Activated CD4-positive, CD25-positive, alpha-beta regulatory T cell treated with anti-CD3 and anti-CD28 coated beads, Interleukin-2, amount 50 U/mL, for 72 hours (primary cell): ENCODE results near the gene KDM6A.
"Not testable (repeated sequence)": the region's sequence is repeated elsewhere in the genome, so short reads cannot be mapped to it uniquely, and the experiment has no call there.

Experiments
- DNase-seq: peaks from one replicate; pipeline ENCODE4 v3.0.0; 2021

The KDM6A gene

DNA sequence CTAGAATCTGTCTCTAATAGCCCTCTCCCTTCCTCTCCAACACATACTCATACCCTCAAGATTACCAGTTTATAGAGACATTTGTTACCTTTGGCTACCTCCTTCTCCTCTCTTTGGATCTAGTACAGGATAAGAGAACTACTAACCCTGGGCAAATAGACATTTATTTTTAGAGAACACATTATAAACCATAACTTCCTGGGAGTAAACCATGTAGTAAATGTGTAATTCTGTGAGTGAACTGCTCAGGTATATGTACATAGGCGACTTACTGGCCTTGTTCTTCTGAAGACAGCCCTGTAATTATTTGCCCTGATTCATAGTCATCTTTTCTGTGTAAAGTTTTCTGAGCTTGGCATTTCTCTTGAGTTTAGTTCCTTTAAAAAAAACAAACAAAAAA, 94.2 kb downstream of the KDM6A start:
- no peak for DNase-seq

DNA sequence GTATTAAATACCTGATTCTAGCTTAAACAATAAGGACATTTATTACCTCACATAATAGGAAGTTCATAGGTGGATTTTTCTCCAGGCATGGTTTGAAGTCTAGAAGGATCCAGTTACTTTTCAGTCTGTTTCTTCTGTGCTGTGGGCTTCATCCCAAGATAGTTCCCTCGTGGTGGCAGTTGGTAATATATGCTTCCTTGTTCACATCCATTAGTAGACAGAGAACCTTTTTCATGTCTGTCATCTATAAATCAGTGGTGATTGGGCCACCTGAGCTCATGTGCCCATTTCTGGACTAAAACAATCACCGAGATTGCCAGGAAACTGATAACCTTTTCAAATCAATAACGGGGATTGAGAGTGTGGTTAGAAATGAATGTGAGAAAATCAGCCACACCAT, 97.7 kb downstream of the KDM6A start:
- no peak for DNase-seq

DNA sequence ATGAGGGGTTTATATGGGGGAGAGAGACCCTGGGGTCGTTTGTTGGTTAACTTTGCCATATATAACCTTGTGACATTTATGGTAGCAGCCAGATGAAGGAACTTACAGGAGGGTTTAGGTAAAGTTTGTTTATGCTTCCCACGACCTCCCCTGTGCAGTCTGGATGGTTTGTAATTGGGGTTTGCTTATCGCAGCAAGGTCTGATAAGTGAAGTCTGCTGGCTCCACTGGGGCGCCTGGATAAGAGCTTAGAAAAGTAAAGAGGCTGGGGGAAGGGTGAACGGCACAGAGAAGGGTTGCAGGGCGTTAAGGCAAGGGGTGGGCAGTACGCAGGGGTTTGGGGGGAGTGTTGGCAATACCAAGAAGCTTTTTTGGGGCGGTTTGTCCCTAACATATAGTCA, 98.7 kb downstream of the KDM6A start:
- DNase-seq = no peak

DNA sequence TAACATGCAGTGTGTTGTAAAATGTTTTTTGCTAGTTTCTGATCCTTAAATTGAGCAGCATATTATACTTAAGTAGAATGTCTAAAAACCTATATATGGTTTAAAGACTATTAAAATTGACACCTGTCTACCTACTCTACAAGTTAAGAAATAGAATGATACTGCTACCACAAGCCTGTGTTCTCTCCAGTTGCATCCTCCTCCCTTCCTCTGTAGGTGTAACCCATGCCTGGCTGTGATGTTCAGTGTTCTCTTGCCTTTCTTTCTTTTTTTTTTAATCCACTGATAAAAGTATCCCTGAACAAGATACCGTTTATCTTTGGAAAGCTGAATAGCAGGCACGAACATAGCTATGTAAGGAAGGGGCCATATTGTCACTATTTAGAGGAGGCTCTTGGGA, 99.1 kb downstream of the KDM6A start:
- no peak for DNase-seq

DNA sequence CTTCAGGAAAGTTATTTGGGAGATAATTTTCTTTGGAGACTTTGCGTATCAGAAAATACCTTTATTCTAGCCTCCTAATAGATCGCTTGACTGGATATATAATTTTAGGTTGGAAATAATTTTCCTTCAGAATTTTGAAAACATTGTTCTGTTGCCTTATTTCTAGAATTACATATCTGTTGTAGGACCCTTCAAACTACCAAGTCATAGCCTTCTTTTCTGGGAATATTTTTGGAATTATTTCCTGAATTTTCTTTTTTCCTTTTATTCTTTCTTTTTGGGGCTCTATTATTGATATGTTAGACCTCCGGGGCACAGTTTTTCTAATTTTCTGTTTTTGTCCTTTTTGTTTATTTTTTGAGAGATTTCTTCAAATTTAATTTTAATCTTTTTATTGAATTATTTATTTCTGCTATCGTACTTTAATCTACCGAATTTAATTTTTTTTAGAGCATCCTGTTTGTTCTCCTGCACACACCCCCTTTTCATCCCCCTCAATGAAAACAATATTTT, 100.5 kb downstream of the KDM6A start:
- no peak for DNase-seq

DNA sequence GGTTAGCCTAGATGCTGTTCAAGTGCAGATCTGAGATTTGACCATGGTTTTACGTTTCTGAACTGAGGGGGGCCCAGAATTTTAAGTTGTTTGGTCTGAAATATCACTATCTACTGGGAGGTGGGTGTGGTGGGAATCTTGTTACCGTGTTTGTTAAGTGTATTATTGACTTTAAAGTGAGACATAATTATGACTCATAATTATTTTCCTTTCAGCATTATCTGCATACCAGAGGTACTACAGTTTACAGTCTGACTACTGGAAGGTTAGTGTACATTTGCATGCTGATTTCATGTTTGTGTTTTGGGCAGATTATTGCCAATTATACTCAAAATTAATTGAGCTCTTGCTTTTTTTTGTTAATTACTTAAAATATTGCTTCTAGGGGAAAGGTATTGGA, 101.5 kb downstream of the KDM6A start:
- no peak for DNase-seq

DNA sequence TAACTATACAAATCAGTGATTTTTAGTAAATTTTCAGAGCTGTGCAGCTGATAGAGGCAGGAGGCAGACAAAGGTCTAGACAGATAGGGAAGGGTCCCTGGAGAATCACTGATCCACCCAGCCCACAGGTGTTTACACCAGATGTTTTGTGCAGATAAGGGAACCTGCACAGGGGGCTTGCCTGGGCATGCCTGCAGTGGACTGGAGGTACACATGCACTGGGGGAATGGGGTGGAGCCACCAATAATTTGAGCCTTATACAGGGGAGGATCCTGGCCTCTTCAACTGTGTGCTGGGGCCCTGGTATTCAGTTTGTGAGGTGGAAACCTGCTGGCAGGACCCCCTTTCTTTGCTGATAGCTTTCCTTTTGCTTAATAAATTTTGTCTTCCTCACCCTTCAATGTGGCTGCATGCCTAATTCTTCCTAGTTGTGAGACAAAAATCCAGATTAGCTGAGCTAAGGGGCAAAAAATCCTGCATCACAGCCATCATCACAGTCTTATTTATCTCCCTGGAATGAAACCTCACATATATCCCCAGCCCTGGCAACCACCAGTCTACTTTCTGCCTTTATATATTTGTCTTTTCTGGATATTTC, 102.8 kb downstream of the KDM6A start:
- DNase-seq = no peak

DNA sequence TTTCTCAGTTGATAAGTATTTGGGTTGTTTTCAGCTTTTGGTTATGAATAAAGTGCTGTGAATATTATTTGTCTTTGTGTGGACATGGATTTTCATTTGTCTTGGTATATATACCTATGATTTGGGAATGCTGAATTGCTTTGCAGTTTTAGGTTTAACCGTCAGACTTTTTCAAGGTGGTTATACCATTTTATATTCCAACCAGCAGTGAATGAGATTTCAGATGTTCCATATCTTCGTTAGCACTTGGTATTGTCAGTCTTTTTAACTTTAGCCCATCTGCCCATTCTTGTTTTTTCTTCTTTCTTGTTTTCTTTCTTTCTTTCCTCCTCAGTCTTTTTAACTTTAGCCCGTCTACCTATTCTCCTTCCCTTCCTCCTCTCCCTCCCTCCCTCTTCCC, 106.0 kb downstream of the KDM6A start:
- DNase-seq = no peak

DNA sequence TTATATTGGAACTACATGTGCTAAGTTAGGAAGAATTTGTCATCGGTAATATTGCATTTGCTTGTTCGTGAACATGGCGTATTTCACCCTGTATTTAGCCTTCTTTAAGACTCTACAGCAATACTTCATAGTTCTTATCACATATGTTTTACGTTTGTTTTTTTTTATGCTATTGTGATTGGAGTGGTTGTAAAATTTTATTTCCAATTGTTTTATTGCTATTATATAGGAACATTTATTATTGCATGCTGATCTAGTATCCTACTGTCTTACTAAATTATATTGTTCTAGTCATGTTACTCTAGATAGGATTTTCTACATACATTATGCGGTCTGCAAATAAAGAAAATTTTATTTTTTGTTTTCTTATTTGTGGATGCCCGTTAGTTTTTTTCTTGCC, 107.4 kb downstream of the KDM6A start:
- DNase-seq = no peak

DNA sequence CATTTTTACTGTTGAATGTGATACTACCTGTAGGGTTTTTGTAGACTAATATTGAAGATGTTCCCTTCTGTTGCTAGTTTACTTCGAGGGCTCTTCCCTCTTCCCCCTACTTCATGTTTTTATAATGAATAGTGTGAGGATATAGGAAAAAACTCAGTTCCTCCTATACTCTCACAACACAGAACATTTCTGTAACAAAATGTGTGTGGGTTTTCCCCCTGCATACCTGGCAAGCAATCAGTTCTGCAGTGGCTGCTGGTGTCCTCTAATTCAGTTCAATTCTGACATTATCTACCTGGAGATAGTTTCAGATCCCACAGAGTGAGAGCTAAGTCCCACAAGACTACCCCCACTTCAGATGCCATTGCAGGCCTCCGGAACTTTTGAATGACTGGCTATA, 107.9 kb downstream of the KDM6A start:
- no peak for DNase-seq

DNA sequence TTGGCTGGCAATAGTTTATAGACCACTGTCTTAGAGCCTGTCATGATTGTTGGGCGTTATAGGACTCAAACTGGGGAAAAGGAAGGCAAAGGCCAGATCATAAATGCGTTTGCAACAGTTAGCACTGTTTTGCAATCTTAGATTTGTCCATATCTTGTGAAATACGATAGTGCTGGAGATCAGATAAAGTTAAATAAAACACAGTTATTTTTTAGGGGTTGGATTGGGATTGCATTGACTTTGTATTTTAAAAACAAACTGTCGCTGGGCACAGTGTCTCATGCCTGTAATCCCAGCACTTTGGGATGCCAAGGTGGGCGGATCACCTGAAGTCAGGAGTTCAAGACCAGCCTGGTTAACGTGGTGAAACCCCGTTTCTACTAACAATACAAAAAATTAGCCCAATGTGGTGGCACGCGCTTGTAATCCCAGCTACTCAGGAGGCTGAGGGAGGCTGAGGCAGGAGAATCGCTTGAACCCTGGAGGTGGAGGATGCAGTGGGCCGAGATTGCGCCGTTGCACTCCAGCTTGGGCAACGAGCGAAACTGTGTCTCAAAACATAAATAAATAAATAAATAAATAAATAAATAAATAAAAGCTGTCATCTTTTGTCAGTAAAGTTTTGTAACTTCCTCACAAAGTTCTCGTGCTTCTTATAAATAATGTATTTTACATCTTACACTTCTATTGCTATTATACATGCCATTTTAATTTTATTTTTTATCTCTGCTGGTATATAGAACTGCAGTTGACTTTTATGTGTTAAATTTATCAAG, 117.2 kb downstream of the KDM6A start:
- DNase-seq = no peak

DNA sequence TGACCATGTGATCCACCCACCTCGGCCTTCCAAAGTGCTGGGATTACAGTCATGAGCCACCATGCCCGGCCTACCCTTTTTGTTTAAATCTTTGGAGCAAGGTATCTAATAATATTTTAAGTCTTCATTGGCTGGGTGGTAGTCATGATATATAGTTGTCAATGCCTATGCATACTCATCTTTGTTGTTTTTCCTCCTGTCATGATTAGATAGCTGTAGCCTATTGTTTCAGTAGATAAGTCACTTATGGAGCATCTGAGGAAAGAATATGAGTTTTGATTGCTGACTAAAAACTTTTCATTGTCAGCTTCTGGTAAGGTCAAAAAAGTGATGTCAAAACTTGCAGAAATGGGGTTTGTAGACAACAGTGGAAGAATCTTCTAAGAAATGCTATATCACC, 119.8 kb downstream of the KDM6A start:
- no peak for DNase-seq

DNA sequence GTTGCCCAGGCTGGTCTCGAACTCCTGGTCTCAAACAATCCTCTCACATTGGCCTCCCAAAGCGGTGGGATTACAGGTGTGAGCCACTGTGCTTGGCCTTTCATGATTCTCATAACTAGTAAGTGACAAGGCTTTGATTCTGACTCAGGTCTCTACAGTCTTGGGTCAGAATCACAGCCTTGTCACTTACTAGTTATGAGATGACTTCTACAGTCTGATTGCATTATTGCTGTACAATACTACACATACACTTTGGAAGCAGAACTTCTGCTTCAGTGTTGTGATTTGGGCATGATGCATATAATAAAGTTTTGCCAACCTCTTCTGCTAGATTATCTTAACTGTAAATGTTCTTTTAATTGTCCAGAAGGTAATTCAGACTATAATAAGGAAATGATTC, 123.3 kb downstream of the KDM6A start:
- DNase-seq = no peak

DNA sequence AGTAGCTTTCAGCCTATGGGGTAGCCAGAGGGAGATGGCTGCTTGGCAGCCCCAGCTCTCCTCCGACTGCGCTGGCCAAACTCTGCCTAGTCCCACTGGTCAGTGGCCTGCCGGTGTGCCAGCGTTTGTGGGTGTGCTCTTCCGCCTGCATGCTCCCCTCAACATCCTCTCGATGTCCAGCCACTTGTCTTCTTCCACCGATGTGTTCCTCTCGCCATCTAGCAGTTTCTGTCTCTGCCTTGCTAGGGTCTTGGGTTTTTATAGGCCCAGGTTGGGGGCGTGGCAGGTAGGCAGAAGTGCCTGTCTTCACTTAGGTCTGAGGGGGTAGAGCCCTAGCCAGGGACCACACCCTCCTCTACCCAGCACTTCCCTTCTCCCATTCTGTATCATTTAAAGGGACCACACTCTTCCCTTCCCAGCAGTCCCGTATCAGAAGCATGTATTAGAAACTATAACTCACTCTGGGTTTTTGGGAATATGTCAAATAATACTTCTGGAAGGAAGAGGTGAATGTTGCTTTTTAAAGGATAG, 124.4 kb downstream of the KDM6A start:
- DNase-seq = no peak

DNA sequence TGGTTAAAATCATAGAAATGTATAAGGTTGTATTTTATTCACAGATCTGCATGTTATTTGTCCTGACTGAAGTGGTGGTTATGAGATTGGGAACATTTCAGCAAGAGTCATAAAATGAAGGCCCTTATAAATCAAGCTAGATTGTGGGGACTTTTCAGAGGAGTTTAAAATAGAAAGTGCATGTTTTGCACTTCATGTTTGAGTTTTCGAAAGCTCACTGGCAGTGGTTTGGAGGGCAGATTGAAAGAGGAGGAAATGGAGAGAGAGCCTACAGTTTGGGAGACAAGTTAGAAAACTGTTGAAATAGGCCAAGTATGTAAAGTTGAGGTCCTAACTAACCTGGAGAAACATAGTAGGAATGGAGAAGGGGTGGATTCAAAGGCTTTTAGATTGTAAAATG, 124.9 kb downstream of the KDM6A start:
- DNase-seq = no peak

DNA sequence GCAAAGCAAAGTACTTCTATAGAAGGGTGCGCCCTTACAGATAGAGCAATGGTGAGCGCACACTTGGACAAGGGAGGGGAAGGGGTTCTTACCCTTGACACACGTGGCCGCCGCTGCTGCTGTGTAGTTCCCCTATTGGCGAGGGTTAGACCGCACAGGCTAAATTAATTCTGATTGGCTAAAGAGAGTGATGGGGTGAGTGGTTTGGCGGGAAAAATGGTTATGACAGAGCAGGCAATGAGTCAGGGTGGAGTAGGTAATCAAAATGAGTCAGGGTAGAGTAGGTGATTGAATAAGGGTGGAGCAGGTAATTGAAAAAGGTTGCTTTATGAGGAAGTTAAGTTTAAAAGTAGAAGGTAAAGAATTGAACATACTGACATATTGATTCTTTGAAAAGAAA, 126.2 kb downstream of the KDM6A start:
- not testable (repeated sequence) for DNase-seq

DNA sequence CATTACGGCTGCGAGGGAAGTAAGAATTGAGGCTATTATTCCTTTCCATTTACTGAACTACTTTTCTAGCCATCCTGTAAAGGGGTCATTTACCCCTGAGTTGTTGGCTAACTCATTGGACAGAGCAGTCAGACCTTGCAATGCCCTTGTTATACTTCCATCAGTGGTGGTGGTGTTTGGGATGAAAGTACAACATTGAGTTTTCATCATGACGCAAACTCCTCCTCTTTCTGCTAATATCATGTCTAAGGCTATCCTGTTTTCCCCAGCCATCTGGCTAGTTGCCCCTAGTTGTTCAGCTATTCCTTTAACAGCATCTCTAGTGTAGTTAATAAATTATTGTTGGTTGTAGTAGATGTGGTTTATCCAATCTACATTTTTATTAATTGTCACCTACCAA, 126.9 kb downstream of the KDM6A start:
- not testable (repeated sequence) for DNase-seq

DNA sequence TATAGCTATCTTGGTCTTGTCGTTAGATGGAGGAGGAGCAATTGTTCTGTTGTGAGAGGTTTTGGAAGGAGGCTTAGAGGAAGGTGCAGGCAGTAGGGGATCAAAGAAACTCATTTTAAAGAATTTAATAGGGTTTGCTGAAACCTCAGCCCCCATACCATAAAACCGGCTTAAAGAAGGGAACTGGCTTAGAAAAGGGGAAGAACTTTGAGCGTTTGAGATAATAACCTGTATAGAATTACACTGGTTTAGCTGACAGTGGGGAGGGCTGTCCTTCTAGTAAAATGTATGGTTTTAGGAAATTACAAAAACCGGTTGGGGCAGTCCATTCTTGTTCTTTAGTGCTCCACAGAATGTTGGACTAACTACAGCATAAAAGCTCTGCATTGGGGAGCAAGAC, 128.1 kb downstream of the KDM6A start:
- no peak for DNase-seq

DNA sequence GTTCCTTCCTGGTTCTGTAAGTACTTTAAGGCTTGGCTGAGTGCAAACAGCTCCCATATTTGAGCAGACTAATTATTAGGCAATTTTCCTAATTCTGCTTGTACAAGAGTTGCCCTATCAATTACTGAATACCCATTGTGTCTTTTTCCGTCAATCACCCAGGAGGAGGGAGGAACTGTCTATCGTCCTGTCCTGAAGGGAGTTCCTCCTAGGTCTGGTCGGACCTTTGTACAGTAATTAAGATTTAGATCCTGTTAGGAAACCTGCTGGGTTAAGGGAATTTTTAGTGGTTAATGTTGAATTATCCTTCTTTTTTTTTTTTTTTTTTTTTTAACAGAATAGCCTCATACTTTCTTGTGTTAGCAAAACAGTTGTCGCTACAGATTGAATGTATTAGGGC, 130.1 kb downstream of the KDM6A start:
- DNase-seq = no peak

DNA sequence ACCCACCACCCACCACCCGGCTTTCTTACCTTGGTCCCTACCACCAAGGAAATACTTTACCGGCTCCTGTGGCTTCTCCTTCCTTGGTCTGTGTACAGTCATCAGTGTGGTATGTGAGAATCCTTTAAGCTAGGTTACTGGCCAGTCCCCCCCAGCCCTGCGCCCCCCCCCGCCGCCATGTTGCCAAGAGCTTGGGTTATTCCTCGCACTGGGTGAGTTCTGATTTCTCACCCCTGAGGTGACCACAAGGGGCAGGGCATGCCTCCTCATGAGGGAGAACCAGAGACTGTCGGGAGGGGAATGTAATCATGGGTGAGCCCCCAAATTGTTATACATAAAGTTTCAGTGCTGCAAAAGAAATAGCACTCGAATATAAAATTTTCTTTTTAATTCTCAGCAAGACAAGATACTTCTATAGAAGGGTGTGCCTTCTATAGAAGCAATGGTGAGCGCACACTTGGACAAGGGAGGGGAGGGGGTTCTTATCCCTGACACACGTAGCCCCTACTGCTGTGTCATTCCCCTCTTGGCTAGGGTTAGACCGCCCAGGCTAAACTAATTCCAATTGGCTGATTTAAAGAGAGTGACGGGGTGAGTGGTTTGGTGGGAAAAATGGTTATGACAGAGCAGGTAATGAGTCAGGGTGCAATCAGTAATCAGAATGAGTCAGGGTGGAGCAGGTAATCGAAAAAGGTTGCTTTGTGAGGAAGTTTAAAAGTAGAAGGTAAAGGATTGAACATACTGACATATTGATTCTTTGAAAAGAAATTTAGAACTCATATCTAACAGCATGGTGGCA, 133.2 kb downstream of the KDM6A start:
- DNase-seq = no peak

DNA sequence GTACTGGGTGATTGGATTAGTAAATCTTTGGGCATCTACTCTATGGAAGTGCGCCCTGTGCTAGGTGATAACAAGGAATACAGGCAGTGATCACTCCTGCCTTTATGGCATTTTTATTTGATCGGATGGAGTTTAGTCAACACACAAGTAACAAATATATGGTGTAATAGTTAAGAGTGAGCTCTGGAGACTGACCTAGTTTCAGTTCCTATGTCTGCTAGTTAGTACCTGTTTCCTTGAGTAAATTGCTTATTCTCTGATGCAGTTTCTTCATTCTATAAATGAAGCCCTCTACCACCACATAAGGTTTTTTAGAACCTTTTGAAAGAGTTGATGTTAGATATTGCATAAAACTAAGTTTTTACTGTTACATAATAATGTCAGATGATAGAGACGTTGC, 134.6 kb downstream of the KDM6A start:
- DNase-seq = no peak

DNA sequence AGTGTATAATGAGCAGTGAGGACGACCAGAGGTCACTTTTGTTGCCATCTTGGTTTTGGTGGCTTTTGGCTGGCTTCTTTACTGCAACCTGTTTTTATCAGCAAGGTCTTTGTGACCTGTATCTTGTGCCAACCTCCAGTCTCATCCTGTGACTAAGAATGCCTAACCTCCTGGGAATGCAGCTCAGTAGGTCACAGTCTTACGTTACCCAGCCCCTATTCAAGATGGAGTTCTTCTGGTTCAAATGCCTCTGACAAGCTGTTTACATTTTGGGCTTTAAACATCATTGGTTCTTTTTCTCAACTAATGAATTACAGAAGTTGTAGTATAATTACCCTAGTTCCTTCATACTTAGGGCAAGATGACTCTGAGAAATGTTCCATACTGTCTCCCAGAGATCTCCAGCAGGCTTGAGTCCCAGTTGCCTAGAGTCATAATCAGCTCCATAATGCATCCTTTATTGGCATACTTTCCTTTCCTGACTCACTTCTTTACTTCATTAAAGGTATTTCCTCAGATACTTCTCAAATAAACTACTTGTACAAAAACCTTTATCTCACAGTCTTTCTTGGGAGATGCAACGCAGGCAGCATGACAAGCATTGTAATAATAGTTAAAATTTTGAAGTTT, 136.5 kb downstream of the KDM6A start:
- no peak for DNase-seq

DNA sequence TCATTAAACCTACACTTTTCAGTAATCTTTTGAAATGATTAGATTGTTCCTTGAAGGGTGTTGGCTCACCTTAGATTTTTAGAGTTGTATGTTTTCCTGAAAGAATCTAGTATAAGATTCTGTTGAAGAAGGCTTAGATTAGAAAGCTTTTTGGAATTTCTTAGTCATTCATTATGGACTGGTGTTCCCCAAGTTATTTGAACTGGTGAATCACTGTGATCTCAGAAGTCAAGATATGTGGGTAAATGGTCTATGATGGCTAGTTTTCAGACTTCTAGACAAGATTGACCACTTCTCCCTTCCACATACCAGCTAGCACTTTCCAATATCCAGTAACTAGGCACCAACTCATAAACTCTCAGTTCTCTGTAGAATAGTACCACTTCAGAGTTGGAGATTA, 138.1 kb downstream of the KDM6A start:
- DNase-seq = no peak
